GM19240 (cell line): ENCODE measurements around the gene ACSM6.

Source experiments
- DNase-seq: peaks from one replicate; pipeline ENCODE4 v3.0.0; 2011; ENCODE audit warnings: low spot score; ENCODE audit not compliant: insufficient read length

ACSM6 gene

DNA sequence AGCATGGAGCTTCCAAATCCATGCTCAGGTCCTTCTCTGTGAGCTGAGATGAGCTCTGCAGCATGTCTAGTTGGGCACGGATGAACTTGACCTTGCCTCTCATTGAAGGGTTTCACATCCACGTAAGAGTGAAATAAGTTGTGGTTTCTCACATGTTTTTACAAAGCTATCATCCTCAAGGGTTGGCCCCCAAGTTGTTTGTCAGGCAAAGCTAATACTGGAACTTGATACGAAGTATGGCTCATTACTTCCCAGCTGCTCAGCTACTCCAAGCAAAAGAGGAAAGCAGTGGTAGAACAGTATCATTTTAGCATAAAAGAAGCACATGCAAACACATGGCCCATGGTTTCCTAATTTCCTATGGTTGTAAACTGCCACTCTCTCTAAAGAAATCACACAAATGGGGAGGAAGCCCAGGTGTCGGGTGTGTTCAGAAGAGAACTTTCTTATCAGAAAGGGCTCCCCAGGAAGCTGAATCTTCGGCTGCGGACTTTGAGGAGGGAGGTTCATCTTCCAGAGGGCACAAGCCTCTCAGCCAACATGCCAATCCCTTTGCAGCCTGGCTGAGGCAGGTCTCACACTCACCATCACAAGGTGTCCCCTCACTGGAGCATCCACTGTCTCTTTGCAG is 51.5 kb downstream of the ACSM6 start:
- peak; percentile 41 for DNase-seq

DNA sequence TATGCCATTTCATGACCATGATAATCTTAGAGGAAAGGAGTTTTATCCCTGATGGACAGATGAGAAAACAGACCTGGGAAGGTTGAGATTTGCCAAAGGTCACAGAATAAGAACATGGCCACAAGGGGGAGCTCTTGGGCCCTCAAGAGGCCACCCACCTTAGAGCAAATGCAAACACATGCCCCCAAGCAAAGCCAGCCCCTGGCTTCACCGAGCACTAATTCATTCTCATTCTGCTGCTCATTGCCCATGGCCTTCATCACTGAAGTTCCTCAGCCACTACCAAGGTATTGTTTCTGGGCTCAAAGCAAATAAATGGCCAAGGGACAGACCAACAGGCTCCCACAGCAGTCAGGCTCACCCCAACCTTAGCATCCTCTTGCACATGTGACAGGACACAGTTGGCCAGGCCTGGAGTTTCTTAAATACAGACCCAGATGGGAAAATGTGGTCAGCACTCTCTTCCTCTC is 52.6 kb downstream of the ACSM6 start:
- peak; percentile 29 for DNase-seq

DNA sequence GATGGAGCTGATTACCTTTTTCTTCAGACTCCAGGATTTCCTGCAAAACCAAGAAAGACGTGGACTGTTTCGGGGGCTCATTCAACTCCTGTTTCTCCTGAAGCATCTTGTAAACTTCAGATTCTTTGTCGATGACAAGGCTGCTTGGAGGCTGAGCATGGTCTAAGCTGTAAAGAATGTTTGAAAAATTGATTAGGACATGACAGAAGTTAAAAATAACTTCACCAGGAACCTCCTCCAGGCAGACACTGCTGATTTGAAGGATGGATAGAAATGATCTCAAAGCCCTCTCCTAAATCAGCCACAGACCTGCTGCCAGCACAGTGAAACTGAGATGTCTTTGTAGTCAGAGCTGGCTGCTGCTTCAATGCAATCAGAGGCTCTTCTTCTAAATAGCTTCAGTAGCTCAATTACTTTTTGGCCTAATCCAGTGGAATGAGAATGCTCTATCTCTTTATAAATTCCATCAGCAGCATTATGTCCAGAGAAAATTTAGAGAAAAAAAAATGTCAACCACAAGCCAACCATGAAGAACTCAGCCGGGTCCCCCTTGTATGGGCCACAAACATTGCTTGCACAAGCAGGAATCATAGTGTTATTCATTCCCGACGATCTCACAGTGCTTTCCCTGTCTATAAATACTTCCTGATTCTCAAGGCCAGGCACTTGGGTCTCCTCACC is 53.3 kb downstream of the ACSM6 start:
- no peak for DNase-seq

DNA sequence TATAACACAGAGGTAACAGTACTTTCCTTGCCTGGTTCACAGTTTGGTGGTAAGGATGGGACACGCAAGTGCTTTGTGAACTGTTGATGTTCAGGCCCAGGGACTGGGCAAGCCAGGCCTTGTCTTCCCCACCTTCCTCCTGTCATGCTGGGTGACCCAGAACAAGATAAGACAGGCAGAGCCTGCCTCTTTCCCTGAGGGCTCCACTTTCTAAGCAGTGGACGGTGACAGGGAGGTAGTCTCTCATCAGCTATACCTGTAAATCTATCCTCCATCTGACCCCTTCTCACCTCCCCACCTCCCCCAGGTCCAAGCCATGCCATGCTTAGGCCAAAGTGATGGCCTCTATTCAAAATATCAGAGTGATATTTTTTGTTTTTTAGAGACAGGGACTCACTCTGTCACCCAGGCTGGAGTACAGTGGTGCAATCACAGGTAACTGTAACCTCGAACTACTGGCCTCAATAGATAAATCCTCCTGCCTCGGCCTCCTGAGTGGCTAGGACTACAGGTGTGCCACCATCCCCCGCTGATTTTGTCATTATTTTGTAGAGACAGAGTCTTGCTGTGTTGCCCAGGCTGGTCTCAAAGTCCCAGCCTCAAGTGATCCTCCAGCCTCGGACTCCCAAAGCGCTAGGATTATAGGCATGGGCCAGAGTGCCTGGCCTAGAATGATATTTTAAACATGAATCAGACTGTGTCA is 54.0 kb downstream of the ACSM6 start:
- no peak for DNase-seq

DNA sequence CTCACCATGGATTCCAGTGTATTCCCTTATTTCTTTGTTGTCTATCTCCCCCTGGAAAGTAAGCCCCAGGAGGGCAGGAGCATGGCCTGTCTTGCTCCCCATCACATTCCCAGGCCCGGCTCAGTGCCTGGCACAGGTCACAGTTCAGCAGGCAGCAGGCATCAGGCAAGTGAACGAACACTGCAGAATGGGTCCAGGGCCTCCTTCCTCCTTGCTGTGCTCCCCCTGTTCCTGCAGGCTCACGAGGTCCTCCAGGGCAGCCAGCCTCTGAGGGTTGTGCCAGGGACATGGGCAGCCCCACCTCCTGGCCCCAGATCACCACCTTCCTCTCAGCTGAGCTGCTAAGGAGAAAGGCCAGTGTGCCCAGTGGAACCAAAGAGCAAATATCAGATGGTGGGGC is 55.0 kb downstream of the ACSM6 start:
- no peak for DNase-seq

DNA sequence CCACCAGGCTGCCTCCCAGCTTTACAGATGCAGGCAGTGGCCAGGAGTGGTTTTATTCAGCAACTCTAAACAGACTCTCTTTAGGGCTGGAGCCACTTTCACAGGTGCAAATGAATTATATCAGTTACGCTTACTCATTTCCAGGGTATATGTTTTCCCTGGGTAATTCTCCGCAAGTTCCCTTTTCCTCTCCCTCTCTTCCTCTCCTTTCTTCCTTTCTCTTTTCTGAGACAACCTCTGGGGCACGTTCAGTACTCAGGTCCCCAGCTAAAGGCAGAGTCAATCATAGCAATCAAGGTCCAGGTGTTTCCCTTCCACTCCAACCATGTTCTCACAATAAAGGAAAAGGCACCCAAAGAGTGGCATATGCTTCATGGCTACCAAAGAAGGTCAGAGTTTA is 55.4 kb downstream of the ACSM6 start:
- no peak for DNase-seq

DNA sequence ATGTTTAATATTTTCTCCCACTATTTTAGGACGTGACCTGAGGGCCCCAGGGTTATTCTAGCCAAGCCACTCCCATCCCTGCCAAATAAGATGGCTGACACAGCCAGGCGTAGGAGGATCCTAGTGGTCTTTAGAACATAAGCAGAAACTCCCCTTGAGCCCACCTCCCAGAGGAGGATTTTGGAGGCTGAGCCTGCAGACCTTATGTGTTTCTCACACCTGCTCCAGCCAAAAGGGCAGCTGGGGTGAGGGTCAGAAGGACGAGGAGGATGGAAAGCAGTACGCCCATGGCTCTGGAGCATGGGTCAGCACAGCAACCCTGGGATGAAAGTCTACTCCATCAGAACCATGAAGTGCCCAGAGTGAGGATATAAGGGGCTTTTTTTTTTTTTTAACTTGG is 56.8 kb downstream of the ACSM6 start:
- DNase-seq: no peak

DNA sequence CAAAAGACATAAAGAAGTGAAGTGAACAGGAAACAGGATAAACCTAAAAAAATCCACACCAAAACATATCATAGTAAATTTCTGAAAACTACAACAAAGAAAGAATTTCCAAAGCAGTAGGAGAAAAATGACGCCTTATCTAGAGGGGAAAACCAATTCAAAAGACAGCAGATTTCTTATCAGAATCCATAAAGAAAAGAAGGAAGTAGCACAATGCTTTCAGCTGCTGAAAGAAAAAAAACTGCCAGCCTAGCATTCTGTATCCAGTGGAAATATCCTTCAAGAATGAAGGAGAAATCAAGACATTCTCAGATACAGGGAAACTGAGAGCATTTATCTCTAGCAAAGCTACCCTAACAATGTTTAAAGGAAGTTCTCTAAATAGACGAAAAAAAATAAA is 59.0 kb downstream of the ACSM6 start:
- no peak for DNase-seq

DNA sequence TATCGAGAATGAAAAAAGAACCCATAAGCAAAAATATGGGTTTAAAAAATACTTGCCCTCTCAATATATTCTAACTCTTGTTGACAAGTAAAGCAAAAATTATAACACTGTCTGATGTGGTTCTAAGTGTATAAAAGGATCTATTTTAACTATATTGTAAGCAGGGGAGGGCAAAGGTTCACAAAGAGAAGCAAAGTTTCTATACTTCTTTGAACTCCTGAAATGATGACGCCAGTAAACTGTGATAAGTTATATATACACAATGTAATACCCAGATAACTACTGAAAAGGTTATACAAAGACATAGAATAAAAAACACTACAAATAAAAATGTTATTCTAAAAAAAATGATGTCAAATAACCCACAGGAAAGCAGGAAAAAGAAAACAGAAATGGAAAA is 59.6 kb downstream of the ACSM6 start:
- DNase-seq: no peak

DNA sequence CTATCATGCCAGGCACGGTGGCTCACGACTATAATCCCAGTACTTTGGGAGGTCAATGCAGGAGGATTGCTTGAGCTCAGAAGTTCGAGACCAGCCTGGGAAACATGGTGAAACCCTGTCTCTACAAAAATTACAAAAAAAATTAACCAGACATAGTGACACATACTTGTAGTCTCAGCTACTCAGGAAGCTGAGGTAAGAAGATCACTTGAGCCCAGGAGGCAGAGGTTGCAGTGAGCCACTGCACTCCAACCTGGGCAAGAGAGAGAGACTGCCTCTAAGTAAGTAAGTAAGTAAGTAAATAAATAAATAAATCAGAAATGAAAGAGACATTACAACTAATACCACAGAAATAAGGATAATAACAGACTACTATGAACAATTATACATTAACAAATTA is 60.6 kb downstream of the ACSM6 start:
- DNase-seq: no peak

DNA sequence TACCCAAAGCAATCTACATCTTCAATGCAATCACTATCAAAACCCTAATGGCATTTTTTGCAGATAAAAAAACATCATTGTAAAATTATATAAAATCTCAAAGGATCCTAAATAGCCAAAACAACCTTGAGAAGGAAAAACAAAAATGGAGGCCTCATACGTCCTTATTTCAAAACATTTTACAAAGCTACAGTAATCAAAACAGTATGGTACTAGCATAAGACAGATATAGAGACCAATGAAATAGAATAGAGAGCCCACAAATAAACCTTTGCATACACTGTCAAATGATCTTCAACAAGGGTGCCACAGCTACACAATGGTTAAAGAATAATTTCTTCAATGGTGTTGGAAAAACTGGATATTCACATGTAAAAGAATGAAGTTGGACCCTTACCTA is 62.2 kb downstream of the ACSM6 start:
- no peak for DNase-seq

DNA sequence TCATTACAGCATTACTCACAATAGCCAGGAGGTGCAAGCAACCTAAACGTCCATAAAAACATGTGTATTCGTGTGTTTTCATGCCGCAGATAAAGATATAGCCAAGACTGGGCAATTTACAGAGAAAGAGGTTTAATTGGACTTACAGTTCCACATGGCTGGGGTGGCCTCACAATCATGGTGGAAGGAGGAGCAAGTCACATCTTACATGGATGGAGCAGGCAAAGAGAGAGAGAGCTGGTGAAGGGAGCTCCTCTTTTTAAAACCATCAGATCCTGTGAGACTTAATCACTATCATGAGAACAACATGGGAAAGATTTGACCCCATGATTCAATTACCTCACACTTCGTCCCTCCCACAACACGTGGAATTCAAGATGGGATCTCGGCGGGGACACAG is 63.8 kb downstream of the ACSM6 start:
- DNase-seq: no peak

DNA sequence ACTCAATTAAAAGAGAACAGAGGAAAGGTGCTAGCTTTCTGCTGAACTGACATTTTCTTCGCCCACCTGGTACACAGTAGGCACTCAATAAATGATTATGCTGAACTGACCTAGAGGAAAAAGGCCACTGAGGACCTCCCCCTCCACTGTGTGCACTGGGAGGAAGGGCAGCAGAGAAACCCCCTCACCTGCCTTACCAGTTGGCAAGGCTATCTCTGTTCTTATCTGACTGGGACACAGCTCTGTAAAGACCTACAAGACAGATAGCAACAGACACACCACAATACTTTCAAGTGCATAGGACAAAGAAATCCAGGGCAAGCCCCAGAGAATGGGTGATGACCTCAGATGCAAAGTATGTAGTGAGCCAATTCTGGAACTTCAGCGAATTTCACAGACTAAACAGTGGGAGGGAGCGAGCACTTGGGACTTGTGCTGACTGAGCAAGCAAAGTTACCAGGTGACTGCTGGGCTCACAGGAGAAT is 66.4 kb downstream of the ACSM6 start:
- no peak for DNase-seq

DNA sequence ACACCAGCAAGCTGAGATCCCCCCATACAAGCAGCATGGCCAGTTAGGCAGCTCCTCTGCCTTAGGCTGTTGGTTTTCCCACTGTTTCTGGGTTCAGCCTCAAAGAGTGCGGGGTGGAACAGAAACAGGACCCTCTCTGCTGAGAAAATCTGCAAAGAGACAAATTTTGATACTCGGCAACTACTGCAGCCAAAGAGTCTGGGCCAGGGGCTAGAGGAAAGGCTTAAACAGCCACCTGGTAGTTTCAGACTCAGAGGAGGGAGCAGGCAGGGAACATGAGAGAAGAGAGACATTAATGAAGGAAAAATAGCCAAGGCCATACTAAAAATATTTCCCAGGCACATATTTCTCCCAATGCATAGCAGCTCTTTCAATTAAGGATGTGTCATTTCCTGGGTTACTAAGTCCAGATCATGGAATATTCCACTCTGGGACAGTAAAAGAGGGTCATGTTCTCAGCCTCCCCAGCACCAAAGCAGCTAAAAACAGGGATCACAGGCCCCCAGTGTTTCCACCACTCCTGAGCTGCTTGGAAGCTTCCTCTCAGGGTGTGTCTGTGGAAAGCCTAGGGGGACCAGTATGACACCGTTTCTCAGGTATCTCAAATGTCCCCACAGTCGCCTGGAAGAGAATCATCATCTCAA is 67.0 kb downstream of the ACSM6 start:
- DNase-seq: no peak

DNA sequence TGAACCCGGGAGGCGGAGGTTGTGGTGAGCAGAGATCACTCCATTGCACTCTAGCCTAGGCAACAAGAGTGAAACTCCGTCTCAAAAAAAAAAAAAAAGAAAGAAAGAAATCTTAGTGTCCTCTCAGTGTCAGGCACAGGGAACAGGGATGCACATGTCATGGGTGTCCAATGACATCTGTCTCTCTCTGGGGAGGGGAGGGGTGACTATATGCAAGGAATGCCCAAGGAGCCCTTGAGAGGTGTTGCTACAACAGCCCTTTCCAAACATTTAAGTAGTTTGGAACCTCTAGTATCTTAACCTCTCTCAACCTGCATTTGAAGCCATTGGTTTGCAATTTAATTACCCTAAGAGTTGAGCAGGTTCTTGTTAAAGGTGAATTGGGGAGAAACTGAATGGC is 67.9 kb downstream of the ACSM6 start:
- no peak for DNase-seq

DNA sequence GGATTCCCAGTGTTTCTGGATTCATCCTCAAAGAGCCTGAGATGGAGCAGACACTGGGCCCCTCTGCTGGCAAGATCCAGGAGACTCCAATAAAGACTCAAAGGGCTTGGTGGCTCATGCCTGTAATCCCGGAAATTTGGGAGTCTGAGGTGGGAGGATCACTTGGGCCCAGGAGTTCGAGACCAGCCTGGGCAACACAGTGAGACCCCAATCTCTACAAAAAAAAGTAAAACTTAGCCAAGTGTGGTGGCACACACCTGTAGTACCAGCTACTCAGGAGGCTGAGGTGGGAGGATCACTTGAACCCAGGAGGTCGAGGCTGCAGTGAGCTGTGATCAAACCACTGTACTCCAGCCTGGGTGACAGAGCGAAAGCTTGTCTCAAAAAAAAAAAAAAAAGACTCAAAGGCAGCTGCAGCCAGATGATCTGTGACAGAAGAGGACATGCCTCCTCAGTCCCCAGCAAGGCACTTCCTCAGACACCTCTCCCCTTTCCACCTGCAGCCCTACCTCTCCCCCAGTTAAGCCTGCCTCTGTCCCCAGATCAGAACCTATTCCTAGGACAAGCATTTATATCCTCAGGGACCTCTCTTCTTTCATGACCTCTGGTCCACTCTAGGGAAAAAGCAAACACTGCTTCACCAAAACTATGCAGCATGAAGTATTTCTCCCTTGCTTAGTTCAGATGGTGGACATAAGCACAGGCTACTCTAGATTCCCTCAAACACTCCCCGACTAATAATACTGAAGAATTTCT is 68.9 kb downstream of the ACSM6 start:
- DNase-seq: no peak

DNA sequence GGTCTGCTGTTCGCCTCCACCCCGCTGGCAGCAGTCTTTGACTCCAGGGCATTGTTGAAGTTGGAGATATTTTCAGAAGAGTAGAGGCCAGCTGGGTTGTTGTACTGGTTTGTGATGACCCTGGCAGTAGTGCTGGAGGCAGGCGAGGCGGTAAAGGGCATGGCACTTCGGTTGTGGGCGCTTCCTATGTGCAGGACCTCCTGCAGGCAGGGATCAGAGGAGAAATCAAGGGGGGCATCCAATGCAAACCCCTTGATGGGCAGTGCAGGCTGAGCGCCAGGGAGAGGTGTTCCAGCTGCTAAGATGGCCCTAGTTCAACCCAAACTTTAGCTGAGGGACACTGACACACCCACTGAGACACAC is 69.8 kb downstream of the ACSM6 start:
- DNase-seq: no peak

DNA sequence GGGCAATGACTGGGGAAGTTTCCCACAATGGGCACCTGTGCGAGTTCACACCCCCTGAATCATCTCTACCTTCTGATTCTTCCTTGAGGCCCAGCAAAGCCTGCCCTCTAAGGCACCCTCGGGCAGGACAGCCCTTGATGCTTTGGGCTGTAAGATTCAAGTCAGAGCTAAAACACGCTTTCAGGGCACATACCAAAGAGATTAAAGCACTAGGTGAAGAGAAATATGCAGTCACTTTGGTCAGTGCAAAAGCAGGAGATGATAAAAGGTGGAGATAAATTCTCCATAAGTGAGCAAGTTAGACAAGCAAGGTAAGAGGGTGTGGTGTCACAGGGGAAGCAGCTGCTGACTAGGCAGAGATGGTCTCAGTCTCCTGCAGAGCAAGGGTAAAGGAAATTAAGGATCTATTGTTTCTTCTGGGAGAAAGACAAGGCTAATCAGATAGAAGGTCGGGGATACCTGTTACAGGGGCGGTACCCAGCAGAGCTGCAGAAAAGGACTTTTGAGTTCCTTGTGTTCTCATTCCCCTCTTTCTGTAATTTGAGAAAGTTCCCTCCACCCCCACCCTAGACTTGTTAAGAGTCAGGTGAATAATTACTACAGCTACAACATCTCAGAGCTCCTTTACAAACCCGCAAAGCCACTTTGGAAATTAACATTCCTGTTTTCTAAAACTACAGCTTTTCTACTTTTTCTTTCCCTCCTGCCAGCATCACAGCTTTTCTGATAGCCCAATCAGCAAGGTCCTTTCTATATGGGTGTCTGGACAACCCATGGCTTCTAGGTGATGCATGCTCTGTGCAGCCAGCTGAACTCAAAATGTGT is 70.4 kb downstream of the ACSM6 start:
- no peak for DNase-seq

DNA sequence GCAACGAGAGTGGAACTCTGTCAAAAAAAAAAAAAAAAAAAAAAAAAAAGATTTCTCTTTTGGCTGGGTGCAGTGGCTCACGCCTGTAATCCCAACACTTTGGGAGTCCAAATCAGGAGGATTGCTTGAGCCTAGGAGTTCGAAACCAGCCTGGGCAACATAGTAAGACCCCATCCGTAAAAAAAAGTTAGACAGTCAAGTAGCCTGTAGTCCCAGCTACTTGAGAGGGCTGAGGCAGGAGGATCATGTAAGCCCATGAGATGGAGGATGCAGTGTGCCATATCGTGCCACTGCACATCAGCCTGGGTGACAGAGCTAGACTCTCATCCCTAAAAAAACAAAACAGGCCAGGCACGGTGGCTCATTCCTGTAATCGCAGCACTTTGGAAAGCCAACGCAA is 71.5 kb downstream of the ACSM6 start:
- no peak for DNase-seq

DNA sequence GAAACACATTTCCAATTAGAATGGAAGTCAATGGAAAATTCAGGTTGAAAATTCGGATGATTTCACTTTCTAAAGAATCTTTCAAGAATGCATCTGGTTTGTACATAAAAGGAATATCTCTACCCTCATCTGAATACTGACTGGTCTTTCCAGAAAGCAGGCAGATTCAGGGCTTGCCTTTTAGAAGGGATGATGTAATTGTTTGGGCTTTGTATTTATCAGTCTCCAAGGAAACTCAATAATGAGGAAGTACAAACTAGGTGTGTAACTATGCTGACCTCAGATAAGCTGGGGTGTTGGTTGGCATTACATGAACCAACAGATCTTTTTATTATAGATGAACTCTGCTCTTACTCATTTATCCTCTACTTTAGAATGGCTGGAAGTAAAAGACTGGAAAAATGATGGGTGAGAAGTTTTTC is 72.6 kb downstream of the ACSM6 start:
- DNase-seq: peak; percentile 33

DNA sequence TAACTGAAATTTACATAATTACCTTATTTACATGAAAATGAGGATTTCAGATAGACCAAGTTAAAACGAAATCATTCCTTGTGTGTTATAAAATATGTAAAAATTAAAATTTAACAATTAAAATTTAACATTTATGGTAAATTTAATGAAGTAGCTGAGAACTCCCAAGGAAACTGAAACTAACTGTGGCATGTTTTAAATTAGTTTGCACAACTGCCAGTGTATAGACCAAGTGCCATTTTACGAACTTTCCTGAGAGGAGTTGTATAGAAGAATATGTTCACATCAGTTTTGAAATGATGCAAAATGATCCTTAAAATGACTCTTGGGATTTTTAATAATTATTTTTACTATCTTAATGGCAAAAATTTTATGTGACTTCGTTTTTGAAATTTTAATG is 73.2 kb downstream of the ACSM6 start:
- DNase-seq: no peak
